ENCODE results near the gene LYST.

The LYST gene

GRCh38 chr1:235726557-235726956 lies 140.1 kb downstream of the LYST start:
- TF ChIP-seq CTCF (IDR thresholded peaks at IDR 0.05; ENCODE audit: extremely low read depth, insufficient read depth, missing control alignments), result no peak
- in situ Hi-C loops (cut with MboI; ENCODE audit: low pct_unique_long_range_greater_than_20kb, low sequenced_read_pairs, unreplicated experiment), result no loop called here
- DNase-seq (ENCODE audit: low spot score), result no peak

GRCh38 chr1:235725434-235725833 lies 141.3 kb downstream of the LYST start:
- TF ChIP-seq CTCF (IDR thresholded peaks at IDR 0.05; ENCODE audit: extremely low read depth, insufficient read depth, missing control alignments), result no peak
- DNase-seq (ENCODE audit: low spot score), result no peak
- in situ Hi-C loops (cut with MboI; ENCODE audit: low pct_unique_long_range_greater_than_20kb, low sequenced_read_pairs, unreplicated experiment), result no loop called here

- no peak for TF ChIP-seq CTCF (IDR thresholded peaks at IDR 0.05; ENCODE audit: extremely low read depth, insufficient read depth, missing control alignments)
- in situ Hi-C loops (cut with MboI; ENCODE audit: low pct_unique_long_range_greater_than_20kb, low sequenced_read_pairs, unreplicated experiment), result no loop called here
- no peak for DNase-seq (ENCODE audit: low spot score)
These were observed 142.0 kb downstream of the LYST start for GRCh38 chr1:235724730-235725129.

DNA sequence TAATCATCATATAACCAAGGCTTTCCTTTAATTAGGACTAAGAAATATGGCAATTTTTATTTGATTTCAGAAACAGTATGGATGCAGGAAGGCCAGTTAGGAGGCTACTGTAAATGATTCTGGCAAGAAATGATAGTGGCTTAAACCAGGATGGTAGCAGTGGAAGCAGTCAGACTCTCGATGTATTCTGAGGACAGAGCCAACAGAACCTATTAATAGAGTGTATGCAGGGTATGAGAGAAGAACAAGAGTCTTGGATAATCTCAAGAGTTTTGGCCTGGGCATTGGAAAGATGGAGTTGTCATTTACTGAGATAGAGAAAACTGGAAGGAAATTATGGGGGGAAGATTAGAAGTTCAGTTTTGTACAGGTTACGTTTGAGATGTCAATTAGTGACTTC lies 143.8 kb downstream of the LYST start:
- DNase-seq (ENCODE audit: low spot score), result no peak
- in situ Hi-C loops (cut with MboI; ENCODE audit: low pct_unique_long_range_greater_than_20kb, low sequenced_read_pairs, unreplicated experiment), result no loop called here
- no peak for TF ChIP-seq CTCF (IDR thresholded peaks at IDR 0.05; ENCODE audit: extremely low read depth, insufficient read depth, missing control alignments)

DNA sequence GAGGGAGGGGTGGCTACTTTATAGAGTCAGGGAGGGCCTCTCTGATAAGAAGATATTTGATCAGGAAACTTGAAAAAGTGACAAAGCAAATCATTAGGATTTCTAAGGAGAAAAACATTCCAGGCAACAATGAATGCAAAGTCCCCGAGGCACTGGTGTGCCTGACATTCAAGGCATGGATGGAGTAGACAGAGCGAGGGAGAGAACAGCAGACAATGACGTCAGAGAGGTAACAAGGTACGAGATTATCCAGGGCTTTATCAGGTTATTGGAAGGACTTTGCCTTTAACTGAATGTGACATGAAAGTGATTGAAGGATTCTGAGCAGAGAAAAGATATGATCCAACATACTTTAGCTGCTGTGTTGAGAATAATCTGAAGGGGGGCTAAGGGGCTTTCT lies 144.7 kb downstream of the LYST start:
- TF ChIP-seq CTCF (IDR thresholded peaks at IDR 0.05; ENCODE audit: extremely low read depth, insufficient read depth, missing control alignments), result no peak
- DNase-seq (ENCODE audit: low spot score), result no peak
- in situ Hi-C loops (cut with MboI; ENCODE audit: low pct_unique_long_range_greater_than_20kb, low sequenced_read_pairs, unreplicated experiment), result no loop called here

DNA sequence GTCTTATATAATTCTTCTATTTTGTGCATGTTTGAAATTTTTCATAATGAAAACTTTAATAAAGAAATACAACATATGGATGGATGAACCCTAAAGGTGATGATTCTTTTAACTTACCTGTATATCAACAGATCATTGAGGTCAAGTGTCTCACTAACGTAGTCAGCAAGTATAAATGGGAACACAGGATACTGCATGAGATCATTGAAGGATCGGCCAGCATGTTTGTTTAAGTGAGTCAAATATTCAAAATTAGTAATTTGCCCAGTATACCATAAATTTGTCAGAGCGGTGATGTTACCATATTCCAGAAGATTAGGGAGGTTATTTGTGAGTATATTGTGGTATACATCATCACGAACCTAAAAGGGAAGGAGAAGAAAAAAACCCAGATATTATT lies 146.2 kb downstream of the LYST start:
- no peak for DNase-seq (ENCODE audit: low spot score)
- no peak for TF ChIP-seq CTCF (IDR thresholded peaks at IDR 0.05; ENCODE audit: extremely low read depth, insufficient read depth, missing control alignments)
- in situ Hi-C loops (cut with MboI; ENCODE audit: low pct_unique_long_range_greater_than_20kb, low sequenced_read_pairs, unreplicated experiment), result no loop called here
